KMS-11 (cell line): Measurements from ENCODE around the gene DSG3.

Source experiments
- H2AFZ ChIP-seq: fragments of 200-600 bp; sonication (generic); 2 replicates; pipeline ENCODE4 v1.6.1; 2016; ENCODE audit warnings: antibody characterized with exemption, mixed run types, low read depth
- H3K27ac ChIP-seq: fragments of 200-600 bp; sonication (generic); 2 replicates; pipeline ENCODE4 v1.6.1; 2016; ENCODE audit warnings: mild to moderate bottlenecking, mixed run types
- H3K27me3 ChIP-seq: fragments of 200-600 bp; sonication (generic); 2 replicates; pipeline ENCODE4 v1.6.1; 2017; ENCODE audit warnings: mild to moderate bottlenecking, low read depth, mixed run types, moderate library complexity; ENCODE audit not compliant: insufficient read depth
- H3K36me3 ChIP-seq: fragments of 200-600 bp; sonication (generic); 2 replicates; pipeline ENCODE4 v1.6.1; 2017; ENCODE audit warnings: mild to moderate bottlenecking, mixed run types; ENCODE audit not compliant: insufficient read depth
- H3K4me1 ChIP-seq: fragments of 200-600 bp; sonication (generic); 2 replicates; pipeline ENCODE4 v1.6.1; 2016; ENCODE audit warnings: mild to moderate bottlenecking, low read depth, mixed run types; ENCODE audit not compliant: poor library complexity, severe bottlenecking
- H3K4me2 ChIP-seq: fragments of 200-600 bp; sonication (generic); 2 replicates; pipeline ENCODE4 v1.7.0; 2016; ENCODE audit warnings: mild to moderate bottlenecking, mixed run types
- H3K4me3 ChIP-seq: fragments of 200-600 bp; sonication (generic); IDR thresholded peaks from 2 replicates; pipeline ENCODE4 v1.6.1; 2017; ENCODE audit warnings: low read depth, low read length, mixed read lengths; ENCODE audit not compliant: insufficient read depth
- H3K79me2 ChIP-seq: fragments of 200-600 bp; sonication (generic); 2 replicates; pipeline ENCODE4 v1.6.1; 2016; ENCODE audit warnings: low read depth, mixed run types; ENCODE audit not compliant: insufficient read depth
- H3K9ac ChIP-seq: fragments of 200-600 bp; sonication (generic); 2 replicates; pipeline ENCODE4 v1.6.1; 2016; ENCODE audit warnings: mild to moderate bottlenecking, mixed run types
- H4K20me1 ChIP-seq: fragments of 200-600 bp; sonication (generic); 2 replicates; pipeline ENCODE4 v1.6.1; 2016; ENCODE audit warnings: mild to moderate bottlenecking, mixed run types; ENCODE audit not compliant: insufficient read depth
- CTCF ChIP-seq: fragments of 200-600 bp; sonication (generic); conservative IDR thresholded peaks from 2 replicates; pipeline ENCODE4 v1.6.1; 2017; ENCODE audit warnings: low read depth, mild to moderate bottlenecking, antibody characterized with exemption, low read length, moderate library complexity, mixed read lengths

The DSG3 gene

GRCh38 chr18:31447530-31448191 is at the start of gene DSG3:
DSG3 (plus strand) TSS chr18:31447741; CDS start chr18:31447878, 137 bp downstream.
- Histone ChIP-seq H3K36me3 (no peaks in the 10 kb centered on the region), H3K79me2 (no peaks in the 10 kb centered on the region), H3K27ac (no peak within 1 kb of the TSS), H3K4me1 (no peaks in the 10 kb centered on the region), H3K4me2 (no peak within 1 kb of the TSS), H3K27me3 (no peaks in the 10 kb centered on the region), H3K4me3 (no peak within 1 kb of the TSS), H4K20me1 (no peaks in the 10 kb centered on the region), H2AFZ (no peak within 1 kb of the TSS), H3K9ac (no peak within 1 kb of the TSS)
- TF ChIP-seq CTCF, result no peak

- H2AFZ ChIP-seq, result no peak overlapping the region
- H3K79me2 ChIP-seq, result no peaks in the 10 kb centered on the region
- H3K9ac ChIP-seq, result no peak overlapping the region
- H3K27ac ChIP-seq, result no peak overlapping the region
- H3K4me1 ChIP-seq, result no peaks in the 10 kb centered on the region
- no peak overlapping the region for H3K4me2 ChIP-seq
- H3K4me3 ChIP-seq, result no peak overlapping the region
- no peak for TF ChIP-seq CTCF
- H3K36me3 ChIP-seq, result no peaks in the 10 kb centered on the region
- H4K20me1 ChIP-seq, result no peaks in the 10 kb centered on the region
- no peaks in the 10 kb centered on the region for H3K27me3 ChIP-seq
These were observed 49.4 kb upstream of the DSG3 start for GRCh38 chr18:31398191-31398590.

GRCh38 chr18:31399306-31400032 is 48.1 kb upstream of the DSG3 start:
- no peaks in the 10 kb centered on the region for H3K79me2 ChIP-seq
- no peak overlapping the region for H3K9ac ChIP-seq
- no peak overlapping the region for H2AFZ ChIP-seq
- no peak overlapping the region for H3K4me2 ChIP-seq
- no peaks in the 10 kb centered on the region for H3K36me3 ChIP-seq
- H3K27ac ChIP-seq, result no peak overlapping the region
- TF ChIP-seq CTCF, result no peak
- H3K4me1 ChIP-seq, result no peaks in the 10 kb centered on the region
- H3K27me3 ChIP-seq, result no peaks in the 10 kb centered on the region
- no peak overlapping the region for H3K4me3 ChIP-seq
- H4K20me1 ChIP-seq, result no peaks in the 10 kb centered on the region

- Histone ChIP-seq H3K4me3 (no peak overlapping the region), H3K9ac (no peak overlapping the region), H3K79me2 (no peaks in the 10 kb centered on the region), H4K20me1 (no peaks in the 10 kb centered on the region), H3K27ac (no peak overlapping the region), H3K36me3 (no peaks in the 10 kb centered on the region), H2AFZ (no peak overlapping the region), H3K4me1 (no peaks in the 10 kb centered on the region), H3K4me2 (no peak overlapping the region), H3K27me3 (no peaks in the 10 kb centered on the region)
- TF ChIP-seq CTCF, result no peak
These were observed 46.1 kb upstream of the DSG3 start for GRCh38 chr18:31401156-31402025.
